Measurements from ENCODE around the gene NRDE2.
A peak's percentile ranks its signal among the peaks of the same experiment; 100 is the strongest.

GRCh38 chr14:90301668-90302090, 30.1 kb downstream of the NRDE2 start:
- peak; percentile 48 to 67 (median 53) for TF ChIP-seq CTCF (IDR thresholded peaks at IDR 0.05)
- TF ChIP-seq POLR2A (IDR thresholded peaks at IDR 0.05): no peak
- peak in 2 of 3 donors; percentile 12 to 17 for TF ChIP-seq POLR2AphosphoS5 (IDR thresholded peaks at IDR 0.05)

Measured in transverse colon (tissue), 4 donors.